ENCODE measurements around the gene DOCK7. TPM values are rescaled to one million over a fixed set of nuclear protein-coding genes. Genes with fewer than 3 reads are reported as not detected.
"Not testable (repeated sequence)": the region's sequence is repeated elsewhere in the genome, so short reads cannot be mapped to it uniquely, and the experiment has no call there.

DOCK7 gene
- 10 to 100 TPM; 35.7 to 51.7 (median 47.1) TPM for polyA plus RNA-seq (ENCODE audit: insufficient read depth in 1 of 5, insufficient read length in 5 of 5, low replicate concordance in 1 of 5)
- long read RNA-seq, donor 1, full-length matches to known transcripts, result 3 of 3 reads
- long read RNA-seq, donor 1, partial matches to known transcripts, result 0 of 3 reads
- long read RNA-seq, donor 1, other reads (novel, unspliced or antisense), result 0 of 3 reads
- long read RNA-seq, donor 2, full-length matches to known transcripts, result 2 of 9 reads
- long read RNA-seq, donor 2, partial matches to known transcripts, result 7 of 9 reads
- long read RNA-seq, donor 2, other reads (novel, unspliced or antisense), result 0 of 9 reads
- long read RNA-seq, donor 3, partial matches to known transcripts, result 0 of 1 reads
- long read RNA-seq, donor 3, other reads (novel, unspliced or antisense), result 0 of 1 reads
- long read RNA-seq, donor 4, result 0 reads
- long read RNA-seq, donor 5, transcript DOCK7-221 (2 exons, 2,221 nt), result major isoform, 5 of 33 reads
- long read RNA-seq, donor 5, partial matches to known transcripts, result 20 of 33 reads
- long read RNA-seq, donor 5, other reads (novel, unspliced or antisense), result 5 of 33 reads
- long read RNA-seq, donor 6, full-length matches to known transcripts, result 4 of 4 reads
- long read RNA-seq, donor 6, partial matches to known transcripts, result 0 of 4 reads
- long read RNA-seq, donor 6, other reads (novel, unspliced or antisense), result 0 of 4 reads
- long read RNA-seq, donor 7, result 0 reads
- long read RNA-seq, donor 8, partial matches to known transcripts, result 0 of 1 reads
- long read RNA-seq, donor 8, other reads (novel, unspliced or antisense), result 0 of 1 reads

- DNase-seq, result peak; percentile 64 to 67
These were observed at the start of gene DOCK7 for GRCh38 chr1:62687903-62688686. Gene DOCK7 (minus strand): TSS chr1:62688386. CDS start chr1:62688264, 122 bp downstream.

- DNase-seq, result no peak
These were observed 47.4 kb upstream of the DOCK7 start for GRCh38 chr1:62735491-62736171.

- DNase-seq, result no peak
These were observed 44.1 kb upstream of the DOCK7 start for GRCh38 chr1:62732331-62732730.

GRCh38 chr1:62728963-62729362 is 40.8 kb upstream of the DOCK7 start:
- no peak for DNase-seq

GRCh38 chr1:62727656-62728407 is 39.6 kb upstream of the DOCK7 start:
- no peak for DNase-seq

GRCh38 chr1:62726011-62726442 is 37.8 kb upstream of the DOCK7 start:
- DNase-seq, result no peak

- DNase-seq, result no peak
These were observed 37.1 kb upstream of the DOCK7 start for GRCh38 chr1:62725255-62725654.

- DNase-seq, result no peak
These were observed 36.2 kb upstream of the DOCK7 start for GRCh38 chr1:62724430-62724829.

GRCh38 chr1:62723883-62724282 is 35.7 kb upstream of the DOCK7 start:
- no peak for DNase-seq

- no peak for DNase-seq
These were observed 34.6 kb upstream of the DOCK7 start for GRCh38 chr1:62722796-62723195.

GRCh38 chr1:62720946-62721554 is 32.9 kb upstream of the DOCK7 start:
- no peak for DNase-seq

- not testable (repeated sequence) for DNase-seq
These were observed 30.2 kb upstream of the DOCK7 start for GRCh38 chr1:62718400-62718799.

- no peak for DNase-seq
These were observed 29.3 kb upstream of the DOCK7 start for GRCh38 chr1:62717483-62717882.

GRCh38 chr1:62716397-62716796 is 28.2 kb upstream of the DOCK7 start:
- DNase-seq, result no peak

- DNase-seq, result no peak
These were observed 24.4 kb upstream of the DOCK7 start for GRCh38 chr1:62712336-62713243.

GRCh38 chr1:62707744-62708120 is 19.5 kb upstream of the DOCK7 start:
- DNase-seq, result no peak

- no peak for DNase-seq
These were observed 19.0 kb upstream of the DOCK7 start for GRCh38 chr1:62706985-62707743.

- DNase-seq, result not testable (repeated sequence)
These were observed 10.0 kb upstream of the DOCK7 start for GRCh38 chr1:62698161-62698560.

All from right lung (tissue), 10 donors.